ENCODE data around the gene SLC6A4. TPM values are rescaled to one million over a fixed set of nuclear protein-coding genes. Genes with fewer than 3 reads are reported as not detected.

SLC6A4 gene
- total and polyA plus RNA-seq, 2 of the 8 experiments (the other 6 are each of a cell fraction or from before 2014, with no cell fraction given), result 0.09 to 0.33 TPM

DNA sequence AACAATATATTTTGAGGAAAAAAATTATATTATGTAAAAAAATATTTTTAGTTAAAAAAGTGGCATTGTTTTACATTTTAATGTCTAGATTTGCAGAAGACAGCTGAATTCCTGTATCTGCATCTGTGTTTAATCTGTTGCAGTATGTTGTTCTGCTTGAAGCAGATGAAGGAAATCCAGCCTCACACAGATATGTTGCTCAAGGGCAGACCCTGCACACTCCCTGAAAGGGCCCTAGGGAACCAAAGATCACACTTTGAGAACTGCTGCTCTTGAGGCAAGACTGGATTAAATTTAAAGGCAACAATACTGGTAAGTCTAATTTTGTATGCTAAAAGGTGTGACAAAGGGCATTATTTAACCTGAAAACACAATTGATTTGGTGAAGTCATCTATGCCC, 16.4 kb upstream of the SLC6A4 start:
- Histone ChIP-seq H2BK120ac (replicated peaks; ENCODE audit: low read depth, low read length) (no peak overlapping the region), H3K79me1 (ENCODE audit: low read depth, low read length) (no peaks in the 10 kb centered on the region), H3K23me2 (ENCODE audit: low read depth, low read length) (no peaks in the 10 kb centered on the region), H3K27me3 (replicated peaks in 1 of 4; ENCODE audit: control insufficient read depth in 3 of 4, extremely low read depth in 1 of 4, insufficient read depth in 3 of 4, low read length in 3 of 4) (no peaks in the 10 kb centered on the region), H3K4me1 (replicated peaks in 1 of 4; ENCODE audit: control insufficient read depth in 3 of 4, insufficient read depth in 4 of 4, low read length in 3 of 4) (no peaks in the 10 kb centered on the region), H4K5ac (ENCODE audit: insufficient read length, low read depth, low read length) (no peak overlapping the region), H3K56ac (replicated peaks; ENCODE audit: insufficient read length, low read depth, low read length) (no peak overlapping the region), H3K4me2 (ENCODE audit: insufficient read depth in 1 of 2, low read depth in 2 of 2, low read length in 2 of 2) (no peak overlapping the region), H2BK15ac (ENCODE audit: low read length) (no peak overlapping the region), H2BK20ac (ENCODE audit: low read length) (no peak overlapping the region), H2BK5ac (ENCODE audit: low read depth, low read length) (no peak overlapping the region), H2AK5ac (ENCODE audit: low read depth, low read length) (no peak overlapping the region), H3K4me3 (ENCODE audit: extremely low read depth in 1 of 4, insufficient read depth in 2 of 4, low read depth in 3 of 4, low read length in 4 of 4) (no peak overlapping the region), H3K9me3 (ENCODE audit: insufficient read depth in 2 of 2, low read depth in 1 of 2, low read length in 1 of 2) (no peaks in the 10 kb centered on the region), H2BK12ac (ENCODE audit: low read depth, low read length) (no peak overlapping the region), H3K27ac (ENCODE audit: low read depth, low read length) (no peak overlapping the region), H4K8ac (ENCODE audit: extremely low read depth, insufficient read depth, low read length) (no peak overlapping the region), H4K20me1 (replicated peaks in 1 of 2; ENCODE audit: control insufficient read depth in 1 of 2, insufficient read depth in 2 of 2, low read length in 2 of 2) (no peaks in the 10 kb centered on the region), H3K14ac (ENCODE audit: insufficient read length) (no peak overlapping the region), H4K91ac (replicated peaks; ENCODE audit: insufficient read length, low read length) (no peak overlapping the region), H3K9ac (replicated peaks in 1 of 4; ENCODE audit: extremely low read depth in 1 of 4, low read depth in 3 of 4, low read length in 3 of 4) (no peak overlapping the region), H3K18ac (ENCODE audit: extremely low read depth, low read length) (no peak overlapping the region), H3K23ac (ENCODE audit: insufficient read length) (no peak overlapping the region), H3K4ac (replicated peaks; ENCODE audit: insufficient read length, low read depth, low read length) (no peak overlapping the region), H2AFZ (ENCODE audit: low read length) (no peak overlapping the region), H3K36me3 (ENCODE audit: control insufficient read depth in 2 of 4, insufficient read depth in 4 of 4, low read length in 3 of 4) (peaks cover 0 to 18% (median 6%) of the 10 kb centered on the region in 4 experiments; a peak in 6 of 8 replicates), H3K79me2 (ENCODE audit: control insufficient read depth in 1 of 2, insufficient read depth in 2 of 2, low read length in 2 of 2) (no peaks in the 10 kb centered on the region)
- DNase-seq (ENCODE audit: low read depth in 1 of 2, low spot score in 2 of 2) (no peak), FAIRE-seq (no peak)
- TF ChIP-seq, protein P1, sequence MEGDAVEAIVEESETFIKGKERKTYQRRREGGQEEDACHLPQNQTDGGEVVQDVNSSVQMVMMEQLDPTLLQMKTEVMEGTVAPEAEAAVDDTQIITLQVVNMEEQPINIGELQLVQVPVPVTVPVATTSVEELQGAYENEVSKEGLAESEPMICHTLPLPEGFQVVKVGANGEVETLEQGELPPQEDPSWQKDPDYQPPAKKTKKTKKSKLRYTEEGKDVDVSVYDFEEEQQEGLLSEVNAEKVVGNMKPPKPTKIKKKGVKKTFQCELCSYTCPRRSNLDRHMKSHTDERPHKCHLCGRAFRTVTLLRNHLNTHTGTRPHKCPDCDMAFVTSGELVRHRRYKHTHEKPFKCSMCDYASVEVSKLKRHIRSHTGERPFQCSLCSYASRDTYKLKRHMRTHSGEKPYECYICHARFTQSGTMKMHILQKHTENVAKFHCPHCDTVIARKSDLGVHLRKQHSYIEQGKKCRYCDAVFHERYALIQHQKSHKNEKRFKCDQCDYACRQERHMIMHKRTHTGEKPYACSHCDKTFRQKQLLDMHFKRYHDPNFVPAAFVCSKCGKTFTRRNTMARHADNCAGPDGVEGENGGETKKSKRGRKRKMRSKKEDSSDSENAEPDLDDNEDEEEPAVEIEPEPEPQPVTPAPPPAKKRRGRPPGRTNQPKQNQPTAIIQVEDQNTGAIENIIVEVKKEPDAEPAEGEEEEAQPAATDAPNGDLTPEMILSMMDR (IDR thresholded peaks at IDR 0.05; ENCODE audit: control extremely low read depth in 1 of 3, insufficient read depth in 1 of 3, low read depth in 1 of 3, low read length in 3 of 3), result no peak
- TF ChIP-seq CREB1 (IDR thresholded peaks at IDR 0.05) (no peak), SUZ12 (IDR thresholded peaks at IDR 0.05; ENCODE audit: low read length) (no peak), GABPA (IDR thresholded peaks at IDR 0.05; ENCODE audit: borderline replicate concordance, insufficient read depth, low read length) (no peak), RXRA (IDR thresholded peaks at IDR 0.05; ENCODE audit: insufficient read depth, low read depth, low read length) (no peak), SRF (IDR thresholded peaks at IDR 0.05; ENCODE audit: low read depth, low read length) (no peak), TCF12 (IDR thresholded peaks at IDR 0.05; ENCODE audit: low read depth, low read length) (no peak), KDM4A (IDR thresholded peaks at IDR 0.05; ENCODE audit: low read depth, low read length, severe bottlenecking) (no peak)
- ChIA-PET CTCF (ENCODE audit: partially characterized antibody) (interaction anchor here (1.4 kb wide), 1 partner anchor 20 kb away, joined by 3 read pairs; no protein-coding TSS in a partner anchor), POLR2A (ENCODE audit: partially characterized antibody) (no interaction called here)

Measured in H1 (cell line).